ENCODE results near the gene APOA5. TPM values are rescaled to one million over a fixed set of nuclear protein-coding genes. Genes with fewer than 3 reads are reported as not detected.

Gene APOA5
- total RNA-seq, 2 experiments from 2014 or later, result not detected

DNA sequence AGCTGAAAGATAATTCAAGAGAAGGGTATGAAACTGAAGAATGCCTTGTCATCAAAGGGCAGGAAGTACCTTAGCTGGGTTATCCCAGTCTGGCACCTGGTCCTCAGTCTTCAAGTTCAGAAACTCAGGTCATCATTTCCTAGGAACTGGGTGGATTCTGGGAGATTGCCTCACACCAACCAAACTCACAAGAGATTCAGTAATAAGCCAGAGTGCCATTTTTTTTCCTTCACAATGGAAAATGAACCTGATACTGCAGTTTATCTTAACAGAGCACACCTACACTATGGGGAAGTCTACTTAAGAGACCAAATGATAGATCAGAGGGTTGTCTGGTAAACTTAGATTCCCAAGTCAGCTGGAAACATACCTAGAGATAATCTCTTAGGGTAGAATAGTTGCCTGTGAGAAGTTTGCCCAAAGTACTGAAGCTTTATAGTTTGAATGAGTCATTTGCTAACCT, 15.1 kb downstream of the APOA5 start:
- intact Hi-C loops (cut with micrococcal nuclease; ENCODE audit: unreplicated experiment), result no loop called here
- CTCF ChIA-PET (ENCODE audit: unreplicated experiment), result interaction anchor here (1.1 kb wide), 1 partner anchor 14 kb away, joined by 3 read pairs; no protein-coding TSS in a partner anchor
- Histone ChIP-seq H4K20me1 (ENCODE audit: insufficient read depth, low read length) (no peaks in the 10 kb centered on the region), H3K27ac (ENCODE audit: low read depth, low read length, poor library complexity, severe bottlenecking) (peak overlapping the region; percentile 3), H3K36me3 (ENCODE audit: insufficient read depth, low read length) (peaks cover 57% of the 10 kb centered on the region), H3K9me2 (ENCODE audit: insufficient read depth, low read length) (no peaks in the 10 kb centered on the region), H3K79me2 (ENCODE audit: insufficient read depth, low read depth, low read length) (peaks cover 9% of the 10 kb centered on the region), H3K4me2 (ENCODE audit: low read length) (no peak overlapping the region), H3K9me3 (ENCODE audit: low read length) (no peaks in the 10 kb centered on the region), H3K4me3 (ENCODE audit: low read depth, low read length, poor library complexity, severe bottlenecking) (no peak overlapping the region), H2AFZ (ENCODE audit: low read length) (no peak overlapping the region), H3K4me1 (ENCODE audit: insufficient read depth, low read length, poor library complexity, severe bottlenecking) (peaks cover 28% of the 10 kb centered on the region)
- DNase-seq (ENCODE audit: low spot score), result peak; percentile 5
- no peak for TF ChIP-seq EZH2phosphoT487 (IDR thresholded peaks at IDR 0.05; ENCODE audit: borderline replicate concordance, low read depth, low read length)
- TF ChIP-seq, protein P1, sequence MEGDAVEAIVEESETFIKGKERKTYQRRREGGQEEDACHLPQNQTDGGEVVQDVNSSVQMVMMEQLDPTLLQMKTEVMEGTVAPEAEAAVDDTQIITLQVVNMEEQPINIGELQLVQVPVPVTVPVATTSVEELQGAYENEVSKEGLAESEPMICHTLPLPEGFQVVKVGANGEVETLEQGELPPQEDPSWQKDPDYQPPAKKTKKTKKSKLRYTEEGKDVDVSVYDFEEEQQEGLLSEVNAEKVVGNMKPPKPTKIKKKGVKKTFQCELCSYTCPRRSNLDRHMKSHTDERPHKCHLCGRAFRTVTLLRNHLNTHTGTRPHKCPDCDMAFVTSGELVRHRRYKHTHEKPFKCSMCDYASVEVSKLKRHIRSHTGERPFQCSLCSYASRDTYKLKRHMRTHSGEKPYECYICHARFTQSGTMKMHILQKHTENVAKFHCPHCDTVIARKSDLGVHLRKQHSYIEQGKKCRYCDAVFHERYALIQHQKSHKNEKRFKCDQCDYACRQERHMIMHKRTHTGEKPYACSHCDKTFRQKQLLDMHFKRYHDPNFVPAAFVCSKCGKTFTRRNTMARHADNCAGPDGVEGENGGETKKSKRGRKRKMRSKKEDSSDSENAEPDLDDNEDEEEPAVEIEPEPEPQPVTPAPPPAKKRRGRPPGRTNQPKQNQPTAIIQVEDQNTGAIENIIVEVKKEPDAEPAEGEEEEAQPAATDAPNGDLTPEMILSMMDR (conservative IDR thresholded peaks at IDR 0.05; ENCODE audit: low read length), result no peak
- POLR2A ChIA-PET, result interaction anchor here (2.1 kb wide), 1 partner anchor 11 kb away, joined by 11 read pairs; the partner anchor contains the start of gene ZPR1
- BruUV-seq (replicated peaks), result no TSS peak

DNA sequence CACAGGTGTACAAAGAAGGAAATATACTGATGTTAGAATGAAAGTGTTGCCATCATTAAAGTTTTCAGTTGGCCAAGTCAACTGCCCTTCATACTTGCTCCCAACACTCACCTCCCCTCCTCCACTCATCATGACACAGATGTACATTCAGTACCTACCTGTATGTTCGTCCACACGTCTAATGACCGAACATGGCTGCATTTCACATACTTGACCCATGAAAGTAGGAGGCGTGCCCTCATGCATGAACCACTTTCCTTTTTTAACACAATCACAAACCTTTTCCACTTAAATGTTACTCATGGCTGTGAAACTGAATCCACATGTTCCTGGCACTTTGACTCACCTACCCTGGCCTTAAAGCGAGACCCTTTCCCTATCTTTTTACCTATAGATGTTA, 15.7 kb downstream of the APOA5 start:
- H4K20me1 ChIP-seq (ENCODE audit: insufficient read depth, low read length), result no peaks in the 10 kb centered on the region
- peaks cover 34% of the 10 kb centered on the region for H3K4me1 ChIP-seq (ENCODE audit: insufficient read depth, low read length, poor library complexity, severe bottlenecking)
- H3K4me3 ChIP-seq (ENCODE audit: low read depth, low read length, poor library complexity, severe bottlenecking), result no peak overlapping the region
- no peak overlapping the region for H2AFZ ChIP-seq (ENCODE audit: low read length)
- no peaks in the 10 kb centered on the region for H3K9me3 ChIP-seq (ENCODE audit: low read length)
- intact Hi-C loops (cut with micrococcal nuclease; ENCODE audit: unreplicated experiment), result no loop called here
- TF ChIP-seq, protein P1 (conservative IDR thresholded peaks at IDR 0.05; ENCODE audit: low read length), result no peak
- TF ChIP-seq EZH2phosphoT487 (IDR thresholded peaks at IDR 0.05; ENCODE audit: borderline replicate concordance, low read depth, low read length), result no peak
- H3K36me3 ChIP-seq (ENCODE audit: insufficient read depth, low read length), result peaks cover 51% of the 10 kb centered on the region
- no peaks in the 10 kb centered on the region for H3K9me2 ChIP-seq (ENCODE audit: insufficient read depth, low read length)
- DNase-seq (ENCODE audit: low spot score), result no peak
- no peak overlapping the region for H3K4me2 ChIP-seq (ENCODE audit: low read length)
- POLR2A ChIA-PET, result interaction anchor here (0.6 kb wide), 1 partner anchor 603 kb away, joined by 3 read pairs; no protein-coding TSS in a partner anchor
- peak overlapping the region; percentile 3 for H3K27ac ChIP-seq (ENCODE audit: low read depth, low read length, poor library complexity, severe bottlenecking)
- BruUV-seq (replicated peaks), result no TSS peak
- H3K79me2 ChIP-seq (ENCODE audit: insufficient read depth, low read depth, low read length), result peaks cover 15% of the 10 kb centered on the region
- CTCF ChIA-PET (ENCODE audit: unreplicated experiment), result no interaction called here

DNA sequence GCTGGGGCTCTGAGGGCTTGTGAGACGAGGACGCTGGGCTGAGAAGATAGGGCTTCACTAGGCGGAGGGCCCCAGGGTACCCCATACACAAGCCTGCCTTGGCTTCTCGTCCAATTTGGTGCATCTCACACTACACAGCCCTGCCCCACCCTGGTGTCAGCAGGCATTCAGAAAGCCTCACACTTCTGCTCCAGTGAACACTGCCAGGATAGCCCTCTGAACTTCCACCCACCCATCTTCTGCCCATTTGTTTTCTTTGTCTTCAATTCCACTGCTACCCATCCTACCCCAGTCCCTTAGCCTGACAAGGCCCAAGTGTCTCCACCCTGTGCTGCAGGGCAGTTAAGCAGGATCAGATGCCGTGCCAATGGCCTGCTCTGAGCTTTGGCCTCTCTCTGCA, 17.0 kb downstream of the APOA5 start:
- ChIA-PET POLR2A (interaction anchor here (1.4 to 2.4 kb wide), 2 partner anchors 9 to 12 kb away, joined by 6 to 8 read pairs; no protein-coding TSS in a partner anchor), CTCF (ENCODE audit: unreplicated experiment) (no interaction called here)
- Histone ChIP-seq H2AFZ (ENCODE audit: low read length) (no peak overlapping the region), H3K36me3 (ENCODE audit: insufficient read depth, low read length) (peaks cover 46% of the 10 kb centered on the region), H3K4me2 (ENCODE audit: low read length) (no peak overlapping the region), H4K20me1 (ENCODE audit: insufficient read depth, low read length) (no peaks in the 10 kb centered on the region), H3K4me3 (ENCODE audit: low read depth, low read length, poor library complexity, severe bottlenecking) (no peak overlapping the region), H3K27ac (ENCODE audit: low read depth, low read length, poor library complexity, severe bottlenecking) (no peak overlapping the region), H3K4me1 (ENCODE audit: insufficient read depth, low read length, poor library complexity, severe bottlenecking) (peaks cover 43% of the 10 kb centered on the region), H3K9me3 (ENCODE audit: low read length) (no peaks in the 10 kb centered on the region), H3K79me2 (ENCODE audit: insufficient read depth, low read depth, low read length) (peaks cover 24% of the 10 kb centered on the region), H3K9me2 (ENCODE audit: insufficient read depth, low read length) (no peaks in the 10 kb centered on the region)
- TF ChIP-seq EZH2phosphoT487 (IDR thresholded peaks at IDR 0.05; ENCODE audit: borderline replicate concordance, low read depth, low read length), result no peak
- TF ChIP-seq, protein P1 (conservative IDR thresholded peaks at IDR 0.05; ENCODE audit: low read length), result no peak
- DNase-seq (ENCODE audit: low spot score), result no peak
- intact Hi-C loops (cut with micrococcal nuclease; ENCODE audit: unreplicated experiment), result loop anchor here (5.0 kb wide), 1 partner anchor 458 kb away; the partner anchor contains the start of genes PCSK7 and RNF214
- BruUV-seq (replicated peaks), result no TSS peak
